Panc1 (cell line): ENCODE results near the gene MYO5B. TPM values are rescaled to one million over a fixed set of nuclear protein-coding genes. Genes with fewer than 3 reads are reported as not detected.

ENCODE experiments used
- ATAC-seq: fragments of 200-7000 bp; cut with Tn5 transposase; 2 replicates; pipeline ENCODE4 v1.9.1; 2020; ENCODE audit warnings: mild to moderate bottlenecking, moderate library complexity
- BruUV-seq: library from RNA; stranded (reverse); fragments of 400-500 nt; replicated peaks from 2 replicates; lab custom pipeline; 2021; lab: Mats Ljungman, UMichigan
- CTCF ChIA-PET: fragments of 300-600 bp; sonication (Branson Sonifier 250); formaldehyde crosslinking; loops from one replicate; lab custom pipeline; 2022; ENCODE audit warnings: antibody characterized with exemption; lab: Charles Lee
- POLR2A ChIA-PET: fragments of 300-600 bp; sonication (Branson Sonifier 250); formaldehyde crosslinking; loops from one replicate; lab custom pipeline; 2022; ENCODE audit warnings: antibody characterized with exemption; lab: Charles Lee
- DNase-seq: peaks from one replicate; pipeline ENCODE4 v3.0.0-alpha.2; 2010; ENCODE audit warnings: low read depth, low spot score
- H3K27ac ChIP-seq: 2 replicates; pipeline ENCODE4 v1.5.1; 2011; ENCODE audit warnings: mild to moderate bottlenecking, low read length, inconsistent platforms
- H3K27me3 ChIP-seq: fragments of 200-500 bp; sonication (Bioruptor generic); 2 replicates; pipeline ENCODE4 v1.6.0; 2014; ENCODE audit warnings: low read length, inconsistent platforms; ENCODE audit not compliant: control insufficient read depth, insufficient read depth
- H3K36me3 ChIP-seq: fragments of 200-500 bp; sonication (Bioruptor generic); 2 replicates; pipeline ENCODE4 v1.5.1; 2014; ENCODE audit warnings: inconsistent platforms, mild to moderate bottlenecking, low read length, moderate library complexity; ENCODE audit not compliant: control insufficient read depth, insufficient read depth
- H3K4me1 ChIP-seq: 2 replicates; pipeline ENCODE4 v1.5.1; 2011; ENCODE audit warnings: inconsistent platforms, mild to moderate bottlenecking, low read length, moderate library complexity; ENCODE audit not compliant: control insufficient read depth, insufficient read depth
- H3K4me3 ChIP-seq, 2 experiments: 2 replicates each; pipeline ENCODE4 v1.5.1; 2011 to 2012; ENCODE audit warnings: low read depth in 2 of 2, low read length in 2 of 2, mild to moderate bottlenecking in 2 of 2, inconsistent platforms in 1 of 2, moderate library complexity in 1 of 2
- H3K9me3 ChIP-seq: fragments of 200-500 bp; sonication (Bioruptor generic); 2 replicates; pipeline ENCODE4 v1.5.1; 2014; ENCODE audit warnings: low read depth, mild to moderate bottlenecking, inconsistent platforms, low read length, moderate library complexity; ENCODE audit not compliant: control insufficient read depth, insufficient read depth
- CTCF ChIP-seq: fragments of 450-650 bp; IDR thresholded peaks from 2 replicates; pipeline ENCODE4 v1.5.1; 2017; ENCODE audit warnings: mild to moderate bottlenecking
- POLR2AphosphoS5 ChIP-seq: IDR thresholded peaks from 2 replicates; pipeline ENCODE4 v1.6.1; 2012; ENCODE audit warnings: mild to moderate bottlenecking, low read depth, low read length, moderate library complexity
- REST ChIP-seq, 2 experiments: IDR thresholded peaks; 2 replicates each; pipeline ENCODE4 v1.6.1; 2011 to 2012; ENCODE audit warnings: low read depth in 2 of 2, control low read depth in 1 of 2, low read length in 1 of 2, mild to moderate bottlenecking in 1 of 2, moderate library complexity in 1 of 2; ENCODE audit not compliant: insufficient read depth in 1 of 2
- SIN3A ChIP-seq: IDR thresholded peaks from 2 replicates; pipeline ENCODE4 v1.6.1; 2012; ENCODE audit warnings: low read depth, mild to moderate bottlenecking, low read length, moderate library complexity, borderline replicate concordance; ENCODE audit not compliant: insufficient read depth
- TCF7L2 ChIP-seq: IDR thresholded peaks from 2 replicates; pipeline ENCODE4 v1.6.1; 2011; ENCODE audit warnings: mild to moderate bottlenecking, low read depth, low read length, inconsistent platforms
- in situ Hi-C: cut with HindIII; loops from 2 replicates; pipeline ENCODE4 v1.10.0; 2016; ENCODE audit warnings: low sequenced_read_pairs, low pct_unique_long_range_greater_than_20kb
- intact Hi-C: fragments of 100-400 bp; cut with micrococcal nuclease; formaldehyde crosslinking; loops from one replicate; pipeline ENCODE4 v1.10.0; 2022; ENCODE audit not compliant: unreplicated experiment
- total RNA-seq: library from RNA; stranded (reverse); gene quantifications from one replicate; pipeline ENCODE4 v1.2.1, GENCODE V29; 2021; ENCODE audit not compliant: unreplicated experiment

MYO5B gene
- total RNA-seq, 1 experiment from 2014 or later, result 0.31 TPM

GRCh38 chr18:50182511-50182910 is 12.4 kb downstream of the MYO5B start:
- Histone ChIP-seq H3K36me3 (no peaks in the 10 kb centered on the region), H3K4me3 (no peak overlapping the region), H3K27me3 (no peaks in the 10 kb centered on the region; the same call in 1 of the 2 replicates), H3K27ac (no peak overlapping the region), H3K4me1 (no peaks in the 10 kb centered on the region), H3K9me3 (no peaks in the 10 kb centered on the region)
- no peak for DNase-seq
- no peak for ATAC-seq
- in situ Hi-C loops, result no loop called here
- CTCF ChIA-PET, result no interaction called here
- POLR2A ChIA-PET, result no interaction called here
- no TSS peak for BruUV-seq
- intact Hi-C loops, result no loop called here
- TF ChIP-seq TCF7L2 (no peak), POLR2AphosphoS5 (no peak), CTCF (no peak), REST (IDR thresholded peaks at IDR 0.05; ENCODE audit: insufficient read depth in 1 of 2, low read depth in 2 of 2, low read length in 1 of 2) (no peak), SIN3A (no peak)

- intact Hi-C loops, result no loop called here
- no peaks in the 10 kb centered on the region; the same call in 1 of the 2 replicates for H3K27me3 ChIP-seq
- no peak for ATAC-seq
- H3K4me1 ChIP-seq, result no peaks in the 10 kb centered on the region
- no peak for TF ChIP-seq TCF7L2
- no peak for TF ChIP-seq POLR2AphosphoS5
- TF ChIP-seq REST (IDR thresholded peaks at IDR 0.05; ENCODE audit: insufficient read depth in 1 of 2, low read depth in 2 of 2, low read length in 1 of 2), result no peak
- no peak for TF ChIP-seq SIN3A
- TF ChIP-seq CTCF, result no peak
- CTCF ChIA-PET, result no interaction called here
- H3K9me3 ChIP-seq, result no peaks in the 10 kb centered on the region
- POLR2A ChIA-PET, result no interaction called here
- H3K4me3 ChIP-seq, result no peak overlapping the region
- in situ Hi-C loops, result no loop called here
- H3K36me3 ChIP-seq, result no peaks in the 10 kb centered on the region
- H3K27ac ChIP-seq, result no peak overlapping the region
- BruUV-seq, result no TSS peak
- DNase-seq, result no peak
Measured at GRCh38 chr18:50181590-50181989, 13.4 kb downstream of the MYO5B start.
